H1 (cell line): ENCODE measurements around the gene DTX4. TPM values are rescaled to one million over a fixed set of nuclear protein-coding genes. Genes with fewer than 3 reads are reported as not detected.

Source experiments
- CTCF ChIA-PET: fragments of 300-600 bp; sonication (Branson Sonifier 250); formaldehyde crosslinking; loops from one replicate; lab custom pipeline; 2021; ENCODE audit not compliant: partially characterized antibody; lab: Charles Lee
- POLR2A ChIA-PET: fragments of 300-600 bp; sonication (Branson Sonifier 250); formaldehyde crosslinking; loops from one replicate; lab custom pipeline; 2021; ENCODE audit warnings: inconsistent platforms; ENCODE audit not compliant: partially characterized antibody; lab: Charles Lee
- DNase-seq, 2 experiments: peaks; one replicate each; pipeline versions ENCODE4 v3.0.0 to v3.0.0-alpha.2; 2010 to 2022; ENCODE audit warnings: low spot score in 2 of 2, low read depth in 1 of 2, mixed read lengths in 1 of 2
- FAIRE-seq: peaks from 2 replicates; lab custom pipeline; 2011; peaks lifted over from hg19 to GRCh38; lab: Jason Lieb, UNC
- H2AFZ ChIP-seq: 2 replicates; pipeline ENCODE4 v1.8.1; 2012; ENCODE audit warnings: low read length, inconsistent platforms
- H2AK5ac ChIP-seq: 2 replicates; pipeline ENCODE4 v1.6.1; 2013; ENCODE audit warnings: low read depth, low read length
- H2BK120ac ChIP-seq: replicated peaks from 2 replicates; pipeline ENCODE3; 2013; ENCODE audit warnings: low read depth, low read length, inconsistent platforms
- H2BK12ac ChIP-seq: 2 replicates; pipeline ENCODE4 v1.6.1; 2013; ENCODE audit warnings: low read depth, low read length
- H2BK15ac ChIP-seq: 2 replicates; pipeline ENCODE4 v1.6.1; 2013; ENCODE audit warnings: low read length
- H2BK20ac ChIP-seq: 2 replicates; pipeline ENCODE4 v1.6.1; 2013; ENCODE audit warnings: low read length
- H2BK5ac ChIP-seq: 2 replicates; pipeline ENCODE4 v1.6.1; 2013; ENCODE audit warnings: low read depth, low read length
- H3K14ac ChIP-seq: 2 replicates; pipeline ENCODE4 v1.6.1; 2013; ENCODE audit warnings: inconsistent platforms; ENCODE audit not compliant: insufficient read length
- H3K18ac ChIP-seq: 2 replicates; pipeline ENCODE4 v1.6.1; 2013; ENCODE audit warnings: low read length; ENCODE audit errors: extremely low read depth
- H3K23ac ChIP-seq: 2 replicates; pipeline ENCODE4 v1.6.1; 2013; ENCODE audit warnings: inconsistent platforms; ENCODE audit not compliant: insufficient read length
- H3K23me2 ChIP-seq: 2 replicates; pipeline ENCODE4 v1.6.1; 2013; ENCODE audit warnings: low read depth, low read length
- H3K27ac ChIP-seq: 2 replicates; pipeline ENCODE4 v1.6.1; 2011; ENCODE audit warnings: low read depth, low read length, inconsistent platforms
- H3K27me3 ChIP-seq, 4 experiments: replicated peaks in 1 of 4; 1 replicate in 1 of 4; 2 replicates in 3 of 4; pipeline versions ENCODE4 v1.6.1 to v1.8.1; 2011 to 2013; ENCODE audit warnings: low read length in 3 of 4, mild to moderate bottlenecking in 3 of 4, inconsistent platforms in 2 of 4, mixed read lengths in 2 of 4, moderate library complexity in 1 of 4; ENCODE audit not compliant: control insufficient read depth in 3 of 4, insufficient read depth in 3 of 4; ENCODE audit errors: extremely low read depth in 1 of 4
- H3K36me3 ChIP-seq, 4 experiments: 2 replicates each; pipeline versions ENCODE4 v1.6.1 to v1.8.1; 2011 to 2013; ENCODE audit warnings: mild to moderate bottlenecking in 4 of 4, low read length in 3 of 4, moderate library complexity in 2 of 4, control low read depth in 1 of 4, inconsistent platforms in 1 of 4; ENCODE audit not compliant: insufficient read depth in 4 of 4, control insufficient read depth in 2 of 4
- H3K4ac ChIP-seq: replicated peaks from 2 replicates; pipeline ENCODE3; 2013; ENCODE audit warnings: low read length, low read depth, mixed read lengths, inconsistent platforms; ENCODE audit not compliant: insufficient read length
- H3K4me1 ChIP-seq, 4 experiments: replicated peaks in 1 of 4; 1 replicate in 1 of 4; 2 replicates in 3 of 4; pipeline versions ENCODE4 v1.6.1 to v1.8.1; 2011 to 2013; ENCODE audit warnings: low read length in 3 of 4, inconsistent platforms in 2 of 4, mixed read lengths in 1 of 4; ENCODE audit not compliant: insufficient read depth in 4 of 4, control insufficient read depth in 3 of 4
- H3K4me2 ChIP-seq, 2 experiments: 2 replicates each; pipeline versions ENCODE4 v1.6.1 to v1.8.1; 2011 to 2013; ENCODE audit warnings: low read depth in 2 of 2, low read length in 2 of 2, control low read depth in 1 of 2, inconsistent platforms in 1 of 2, mild to moderate bottlenecking in 1 of 2; ENCODE audit not compliant: insufficient read depth in 1 of 2
- H3K4me3 ChIP-seq, 4 experiments: fragments of 200-600, 300-600 bp in 1 of 4; sonication (generic), shearing (Covaris generic), sonication (Bioruptor Twin) in 1 of 4; 2 replicates each; pipeline versions ENCODE4 v1.5.1 to v1.8.1; 2011 to 2016; ENCODE audit warnings: low read length in 4 of 4, low read depth in 3 of 4, control low read depth in 2 of 4, inconsistent platforms in 2 of 4, mild to moderate bottlenecking in 2 of 4, mixed read lengths in 1 of 4, moderate library complexity in 1 of 4; ENCODE audit not compliant: insufficient read depth in 2 of 4; ENCODE audit errors: extremely low read depth in 1 of 4
- H3K56ac ChIP-seq: replicated peaks from 2 replicates; pipeline ENCODE3; 2013; ENCODE audit warnings: low read depth, mild to moderate bottlenecking, mixed read lengths, low read length, inconsistent platforms; ENCODE audit not compliant: insufficient read length
- H3K79me1 ChIP-seq: 2 replicates; pipeline ENCODE4 v1.6.1; 2013; ENCODE audit warnings: low read depth, low read length, control low read depth
- H3K79me2 ChIP-seq, 2 experiments: 2 replicates each; pipeline versions ENCODE4 v1.6.1 to v1.8.1; 2012 to 2013; ENCODE audit warnings: low read length in 2 of 2, mild to moderate bottlenecking in 2 of 2, inconsistent platforms in 1 of 2; ENCODE audit not compliant: insufficient read depth in 2 of 2, control insufficient read depth in 1 of 2
- H3K9ac ChIP-seq, 4 experiments: replicated peaks in 1 of 4; 1 replicate in 1 of 4; 2 replicates in 3 of 4; pipeline versions ENCODE4 v1.6.1 to v1.8.1; 2011 to 2013; ENCODE audit warnings: low read depth in 3 of 4, low read length in 3 of 4, control low read depth in 2 of 4, mild to moderate bottlenecking in 2 of 4, moderate library complexity in 2 of 4, inconsistent platforms in 1 of 4; ENCODE audit errors: extremely low read depth in 1 of 4
- H3K9me3 ChIP-seq, 2 experiments: 2 replicates each; pipeline versions ENCODE4 v1.6.1 to v1.8.1; 2012 to 2013; ENCODE audit warnings: mild to moderate bottlenecking in 2 of 2, moderate library complexity in 2 of 2, control low read depth in 1 of 2, inconsistent platforms in 1 of 2, low read depth in 1 of 2, low read length in 1 of 2, mixed read lengths in 1 of 2; ENCODE audit not compliant: insufficient read depth in 2 of 2
- H4K20me1 ChIP-seq, 2 experiments: replicated peaks in 1 of 2; 2 replicates each; pipeline versions ENCODE3 to v1.8.1; 2011 to 2013; ENCODE audit warnings: inconsistent platforms in 2 of 2, low read length in 2 of 2, mild to moderate bottlenecking in 1 of 2; ENCODE audit not compliant: insufficient read depth in 2 of 2, control insufficient read depth in 1 of 2
- H4K5ac ChIP-seq: 2 replicates; pipeline ENCODE4 v1.6.1; 2013; ENCODE audit warnings: low read length, low read depth, mixed read lengths, inconsistent platforms; ENCODE audit not compliant: insufficient read length
- H4K8ac ChIP-seq: 2 replicates; pipeline ENCODE4 v1.8.0; 2013; ENCODE audit warnings: mild to moderate bottlenecking, moderate library complexity, low read length, inconsistent platforms; ENCODE audit not compliant: insufficient read depth; ENCODE audit errors: extremely low read depth
- H4K91ac ChIP-seq: replicated peaks from 2 replicates; pipeline ENCODE3; 2013; ENCODE audit warnings: low read length, mixed read lengths, inconsistent platforms; ENCODE audit not compliant: insufficient read length
- BRCA1 ChIP-seq: IDR thresholded peaks from 2 replicates; pipeline ENCODE4 v1.6.1; 2012; ENCODE audit warnings: low read depth, low read length, improper control_type of control experiment
- WGBS, 2 experiments: shearing (Covaris generic) in 1 of 2; methylation state at CpG; one replicate each; pipeline versions ENCODE4 v1.1.6 to v1.1.7; 2013 to 2015; ENCODE audit warnings: low lambda C conversion rate in 2 of 2, mixed read lengths in 2 of 2, inconsistent platforms in 1 of 2, low coverage in 1 of 2, missing lambda C conversion rate in 1 of 2; ENCODE audit not compliant: insufficient replicate concordance in 2 of 2, insufficient coverage in 1 of 2, insufficient read length in 1 of 2; ENCODE audit errors: extremely low coverage in 1 of 2, missing lambda C conversion rate in 1 of 2; 5-methylcytosine and 5-hydroxymethylcytosine counted together
- polyA plus RNA-seq, 7 experiments: library from polyadenylated mRNA; depleted of rRNA in 3 of 7; stranded (reverse) in 5 of 7; unstranded in 2 of 7; fragments of >200 nt in 5 of 7; fragments of 200-250 nt in 2 of 7; gene quantifications; 1 replicate in 5 of 7; 2 replicates in 1 of 7; 4 replicates in 1 of 7; pipeline versions ENCODE4 v1.2.1 to v1.2.3, GENCODE V29; 2011 to 2013; ENCODE audit warnings: missing spikeins in 2 of 7, mixed read lengths in 2 of 7
- total RNA-seq: library from RNA; stranded (reverse); fragmentation: NEBNext Ultra II Directional; extraction: Animal tissue kit (Norgen Biotek cat#: 25700); gene quantifications from 2 replicates; pipeline ENCODE4 v1.2.1, GENCODE V29; 2021

Gene DTX4
- total and polyA plus RNA-seq, 2 of the 8 experiments (the other 6 are each of a cell fraction or from before 2014, with no cell fraction given): 5.1 to 18.8 TPM

DNA sequence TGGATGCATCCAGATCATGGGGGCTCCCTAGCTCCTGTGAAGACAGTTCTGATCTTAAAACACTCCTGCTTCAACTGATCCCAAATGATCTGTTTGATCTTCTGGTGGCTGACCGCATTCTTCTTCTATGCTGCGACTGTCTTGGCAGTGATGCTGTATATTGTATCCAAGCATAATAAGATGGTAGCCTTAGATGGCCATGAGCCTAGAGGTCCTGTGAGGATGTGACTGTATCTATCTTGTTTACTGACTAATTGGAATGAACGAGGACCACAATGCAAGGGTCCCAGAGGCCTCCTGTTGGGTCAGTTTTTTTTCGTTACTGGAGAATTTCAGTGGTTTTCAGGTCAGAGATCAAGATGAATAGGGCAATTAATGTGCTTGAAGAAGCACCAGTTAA lies 47.9 kb downstream of the DTX4 start:
- Histone ChIP-seq H3K27me3 (no peaks in the 10 kb centered on the region), H3K23me2 (no peaks in the 10 kb centered on the region; the same call in 1 of the 2 replicates), H4K20me1 (no peaks in the 10 kb centered on the region), H2BK15ac (no peak overlapping the region), H2AK5ac (no peak overlapping the region), H4K5ac (no peak overlapping the region), H3K18ac (no peak overlapping the region), H3K4me3 (no peak overlapping the region), H3K4me1 (no peaks in the 10 kb centered on the region), H3K79me1 (no peaks in the 10 kb centered on the region), H2BK5ac (no peak overlapping the region), H4K91ac (no peak overlapping the region), H2AFZ (no peak overlapping the region), H3K23ac (no peak overlapping the region), H3K4ac (no peak overlapping the region), H3K4me2 (no peak overlapping the region), H3K9ac (no peak overlapping the region), H3K56ac (no peak overlapping the region), H2BK120ac (no peak overlapping the region), H3K9me3 (no peaks in the 10 kb centered on the region), H2BK20ac (no peak overlapping the region), H4K8ac (no peak overlapping the region), H2BK12ac (no peak overlapping the region), H3K36me3 (no peaks in the 10 kb centered on the region), H3K14ac (no peak overlapping the region), H3K27ac (no peak overlapping the region), H3K79me2 (no peaks in the 10 kb centered on the region)
- POLR2A ChIA-PET: no interaction called here
- CTCF ChIA-PET: interaction anchor here (0.6 to 5.1 kb wide), 7 partner anchors 10 to 46 kb away, joined by 3 to 25 read pairs (median 3); no protein-coding TSS in a partner anchor
- no peak for FAIRE-seq
- 86% methylated on average over 4 of the region's 4 CpGs; no CpG with 5 or more reads in 1 of the 2 experiments for WGBS, 2 experiments
- DNase-seq: no peak
- TF ChIP-seq BRCA1: no peak
